Gastrocnemius medialis (tissue), 4 donors: ENCODE data around the gene ARHGAP19.

Source experiments
- CTCF ChIP-seq, 5 experiments: fragments of 450-650 bp in 3 of 5; fragments of 200-600 bp in 2 of 5; sonication (generic) in 2 of 5; IDR thresholded peaks in 4 of 5; conservative IDR thresholded peaks in 1 of 5; 1 replicate in 4 of 5; 2 replicates in 1 of 5; pipeline ENCODE4 v1.5.1; 2016 to 2019; ENCODE audit warnings: antibody characterized with exemption in 5 of 5, mild to moderate bottlenecking in 3 of 5, moderate library complexity in 3 of 5
- POLR2A ChIP-seq, 2 donors: fragments of 450-650 bp; IDR thresholded peaks; one replicate each; pipeline ENCODE4 v1.6.1; 2017; ENCODE audit warnings: antibody characterized with exemption in 2 of 2, mild to moderate bottlenecking in 2 of 2, moderate library complexity in 2 of 2

GRCh38 chr10:97243836-97244235 lies 48.6 kb downstream of the ARHGAP19 start:
- TF ChIP-seq CTCF (IDR thresholded peaks at IDR 0.05 in 4 of 5, conservative IDR thresholded peaks at IDR 0.05 in 1 of 5) = no peak
- no peak for TF ChIP-seq POLR2A (IDR thresholded peaks at IDR 0.05)
